ENCODE measurements around the gene ARVCF.

Gene ARVCF

DNA sequence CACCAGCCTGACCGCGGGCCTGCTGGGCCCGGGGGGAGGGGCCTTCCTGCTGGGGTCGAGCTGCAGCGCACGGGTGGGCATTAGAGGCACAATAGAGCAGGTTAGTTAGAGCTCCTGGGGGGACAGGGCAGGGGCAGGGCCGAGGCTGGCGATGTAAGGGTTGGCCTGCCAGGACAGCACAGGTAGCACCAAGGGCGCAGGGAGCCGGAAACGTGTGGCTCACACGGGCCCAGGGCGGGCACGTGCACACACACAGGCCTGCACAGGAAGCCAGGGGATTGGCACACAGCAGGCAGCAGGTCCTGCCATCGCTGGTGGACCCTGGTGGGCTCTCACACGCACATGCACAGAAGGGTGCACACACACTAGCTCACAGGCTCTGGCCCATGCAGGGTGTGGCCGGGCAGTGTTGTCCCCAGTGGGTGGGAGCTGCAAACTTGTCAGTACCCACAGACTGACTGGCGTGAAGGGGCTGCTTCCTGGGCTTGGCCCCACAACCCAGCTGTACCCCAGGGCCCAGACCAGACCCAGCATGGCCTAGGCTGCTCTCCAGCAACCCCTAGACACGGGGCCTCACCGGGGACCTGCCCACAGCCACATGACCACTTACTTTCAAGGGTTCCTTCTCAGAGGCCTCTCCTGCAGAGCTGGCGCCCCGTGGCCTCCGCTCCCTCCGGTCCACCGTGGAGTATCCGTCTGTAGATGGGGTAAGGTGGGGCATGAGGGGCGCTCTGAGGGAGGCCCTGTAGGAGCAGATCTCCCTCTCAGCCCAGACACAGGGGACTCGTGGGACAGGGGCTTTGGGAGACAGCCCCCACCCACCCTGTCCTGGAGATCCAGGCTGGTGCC is 45.1 kb downstream of the ARVCF start:
- DNase-seq: no peak

DNA sequence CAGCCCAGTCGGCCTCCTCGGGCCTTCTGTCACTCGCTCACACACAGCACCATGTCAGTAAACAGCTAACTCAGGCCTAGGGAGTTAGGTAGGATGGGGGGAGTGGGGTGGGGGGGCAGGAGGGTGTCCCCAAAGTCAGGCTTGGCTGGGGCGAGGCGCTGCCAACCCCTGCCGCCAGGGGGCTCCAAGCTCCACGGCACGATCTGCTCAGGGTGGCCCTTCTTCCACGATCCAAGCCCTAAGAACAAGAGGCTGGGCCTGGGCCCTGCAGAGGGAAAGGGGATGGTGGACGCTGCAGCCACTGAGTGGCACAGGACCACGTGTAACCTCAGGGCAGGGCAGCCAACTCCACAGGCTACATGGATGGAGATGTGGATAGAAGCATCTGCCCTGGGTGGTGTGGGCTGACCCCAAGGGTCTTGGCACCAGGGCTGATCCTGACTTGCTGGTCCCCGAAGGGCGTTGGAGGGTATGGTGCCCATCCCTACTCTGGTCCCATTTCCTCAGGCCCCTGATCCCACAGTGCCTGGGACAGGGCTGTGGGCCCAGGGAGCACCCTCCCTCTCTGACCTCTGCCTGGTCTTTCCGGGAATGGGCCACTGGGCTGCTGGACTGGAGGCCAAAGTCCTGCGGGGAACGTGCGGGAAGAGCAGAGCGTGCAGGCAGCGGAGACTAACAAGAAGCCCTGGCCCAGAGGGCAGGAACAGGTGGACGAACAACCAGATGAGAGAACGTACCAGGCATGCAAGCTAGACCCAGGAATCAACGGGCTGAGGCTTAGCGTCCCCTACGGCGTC is 45.9 kb downstream of the ARVCF start:
- peak; percentile 62 to 79 for DNase-seq

DNA sequence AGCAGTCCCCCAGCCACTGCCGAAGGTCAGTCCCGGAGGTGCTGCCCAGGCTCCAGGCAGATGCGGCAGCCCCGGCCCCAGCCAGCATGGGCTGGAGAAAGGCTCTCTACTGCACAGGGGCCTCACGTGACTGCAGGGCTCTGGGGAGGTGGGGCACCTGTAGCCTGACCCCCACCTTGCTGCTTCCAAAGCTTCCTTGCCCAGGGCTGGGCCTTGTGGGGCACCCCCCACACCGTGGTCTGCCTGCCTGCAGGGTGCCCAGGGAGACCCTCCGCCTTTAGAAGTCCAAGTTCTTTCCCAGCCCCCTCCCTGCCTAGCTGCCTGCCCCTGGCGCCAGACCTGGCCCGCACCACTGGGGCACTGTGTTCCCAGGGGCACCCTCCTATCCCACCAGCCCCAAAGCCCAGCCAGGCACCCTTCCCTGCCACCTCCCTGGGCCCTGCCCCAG is 46.6 kb downstream of the ARVCF start:
- no peak for DNase-seq

DNA sequence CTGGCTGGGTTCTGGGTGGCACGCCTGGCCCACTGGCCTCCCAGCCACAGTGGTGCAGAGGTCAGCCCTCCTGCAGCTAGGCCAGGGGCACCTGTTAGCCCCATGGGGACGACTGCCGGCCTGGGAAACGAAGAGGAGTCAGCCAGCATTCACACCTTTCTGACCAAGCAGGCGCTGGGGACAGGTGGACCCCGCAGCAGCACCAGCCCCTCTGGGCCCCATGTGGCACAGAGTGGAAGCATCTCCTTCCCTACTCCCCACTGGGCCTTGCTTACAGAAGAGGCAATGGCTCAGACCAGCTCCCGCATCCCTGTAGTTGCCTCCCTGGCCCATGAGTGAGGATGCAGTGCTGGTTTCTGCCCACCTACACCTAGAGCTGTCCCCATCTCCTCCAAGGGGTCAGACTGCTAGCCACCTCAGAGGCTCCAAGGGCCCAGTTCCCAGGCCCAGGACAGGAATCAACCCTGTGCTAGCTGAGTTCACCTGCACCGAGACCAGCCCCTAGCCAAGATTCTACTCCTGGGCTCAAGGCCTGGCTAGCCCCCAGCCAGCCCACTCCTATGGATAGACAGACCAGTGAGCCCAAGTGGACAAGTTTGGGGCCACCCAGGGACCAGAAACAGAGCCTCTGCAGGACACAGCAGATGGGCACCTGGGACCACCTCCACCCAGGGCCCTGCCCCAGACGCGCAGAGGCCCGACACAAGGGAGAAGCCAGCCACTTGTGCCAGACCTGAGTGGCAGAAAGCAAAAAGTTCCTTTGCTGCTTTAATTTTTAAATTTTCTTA is 47.3 kb downstream of the ARVCF start:
- no peak for DNase-seq

DNA sequence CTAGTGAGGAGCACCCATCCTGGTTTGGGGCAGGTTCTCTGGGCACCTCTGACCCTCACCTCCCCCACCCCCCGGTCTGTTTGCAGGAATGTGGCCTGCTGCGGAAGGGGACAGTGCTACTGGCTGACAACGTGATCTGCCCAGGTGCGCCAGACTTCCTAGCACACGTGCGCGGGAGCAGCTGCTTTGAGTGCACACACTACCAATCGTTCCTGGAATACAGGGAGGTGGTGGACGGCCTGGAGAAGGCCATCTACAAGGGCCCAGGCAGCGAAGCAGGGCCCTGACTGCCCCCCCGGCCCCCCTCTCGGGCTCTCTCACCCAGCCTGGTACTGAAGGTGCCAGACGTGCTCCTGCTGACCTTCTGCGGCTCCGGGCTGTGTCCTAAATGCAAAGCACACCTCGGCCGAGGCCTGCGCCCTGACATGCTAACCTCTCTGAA is 48.2 kb downstream of the ARVCF start:
- no peak for DNase-seq

DNA sequence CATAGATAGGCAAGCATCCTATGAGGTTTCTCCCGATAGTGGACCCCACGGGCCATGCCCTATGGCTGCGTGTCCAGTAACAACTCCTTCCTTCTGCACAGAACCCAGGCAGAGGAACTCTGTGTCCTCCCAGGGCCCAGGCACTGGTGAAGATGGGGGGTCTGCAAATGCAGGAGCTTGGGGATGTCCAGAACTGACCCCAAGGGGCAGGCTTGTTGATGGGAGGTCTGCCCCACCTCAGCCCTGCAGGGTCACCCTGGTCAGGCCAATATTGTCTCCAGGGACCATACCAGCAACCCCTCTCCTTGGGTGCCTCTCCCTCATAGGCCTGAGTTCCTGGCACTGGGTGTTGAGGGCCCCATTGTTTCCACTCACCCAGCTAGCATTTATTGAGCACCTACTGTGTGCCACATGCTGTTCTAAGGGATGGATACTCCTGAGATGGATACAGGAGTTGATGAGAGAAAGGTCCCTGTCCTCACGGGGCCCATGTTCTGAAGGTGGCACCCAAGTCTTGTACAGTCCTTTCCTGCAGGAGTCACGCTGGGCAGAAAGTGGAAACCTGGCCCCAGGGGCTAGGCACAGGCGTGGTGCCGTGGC is 48.7 kb downstream of the ARVCF start:
- no peak for DNase-seq

DNA sequence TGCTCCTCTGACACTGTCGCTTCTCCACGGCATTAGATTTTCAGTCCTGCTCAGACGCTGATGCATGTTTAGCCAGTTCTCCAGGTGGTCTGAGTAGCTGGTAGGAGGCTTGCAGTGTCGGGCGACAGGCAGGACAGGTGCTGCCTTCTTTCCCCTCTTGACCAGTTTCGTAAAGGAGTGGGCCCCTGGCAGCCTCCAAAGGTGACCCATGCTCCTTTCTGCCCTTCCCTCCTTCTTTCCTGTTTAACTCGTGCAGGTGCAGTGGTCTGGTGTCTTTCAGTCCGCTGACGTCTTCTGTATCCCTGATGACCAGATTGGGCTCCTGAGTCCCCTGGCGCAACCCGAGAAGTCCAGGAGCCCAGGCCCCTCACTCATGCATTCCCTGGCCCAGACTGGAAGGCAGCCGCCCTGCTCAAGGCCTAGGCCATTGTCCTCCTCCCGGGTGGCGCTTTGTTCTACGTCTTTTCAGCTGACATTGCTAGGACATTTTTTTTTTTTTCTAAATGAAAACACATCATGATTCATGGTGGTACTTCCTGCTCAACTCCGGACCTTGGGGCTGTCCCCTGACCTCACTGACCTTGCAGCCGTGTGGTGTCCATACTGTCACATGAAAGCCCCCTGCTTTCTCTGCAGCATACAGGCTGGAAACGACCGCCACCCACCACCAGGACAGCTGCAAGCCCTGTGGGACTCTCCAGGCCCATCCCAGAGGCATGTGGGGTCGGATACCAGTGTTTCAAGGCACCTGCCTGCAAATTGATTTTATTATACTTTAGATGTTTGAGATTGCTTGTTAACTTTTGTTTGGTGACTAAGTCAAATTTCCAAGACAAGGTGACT is 49.5 kb downstream of the ARVCF start:
- no peak for DNase-seq

DNA sequence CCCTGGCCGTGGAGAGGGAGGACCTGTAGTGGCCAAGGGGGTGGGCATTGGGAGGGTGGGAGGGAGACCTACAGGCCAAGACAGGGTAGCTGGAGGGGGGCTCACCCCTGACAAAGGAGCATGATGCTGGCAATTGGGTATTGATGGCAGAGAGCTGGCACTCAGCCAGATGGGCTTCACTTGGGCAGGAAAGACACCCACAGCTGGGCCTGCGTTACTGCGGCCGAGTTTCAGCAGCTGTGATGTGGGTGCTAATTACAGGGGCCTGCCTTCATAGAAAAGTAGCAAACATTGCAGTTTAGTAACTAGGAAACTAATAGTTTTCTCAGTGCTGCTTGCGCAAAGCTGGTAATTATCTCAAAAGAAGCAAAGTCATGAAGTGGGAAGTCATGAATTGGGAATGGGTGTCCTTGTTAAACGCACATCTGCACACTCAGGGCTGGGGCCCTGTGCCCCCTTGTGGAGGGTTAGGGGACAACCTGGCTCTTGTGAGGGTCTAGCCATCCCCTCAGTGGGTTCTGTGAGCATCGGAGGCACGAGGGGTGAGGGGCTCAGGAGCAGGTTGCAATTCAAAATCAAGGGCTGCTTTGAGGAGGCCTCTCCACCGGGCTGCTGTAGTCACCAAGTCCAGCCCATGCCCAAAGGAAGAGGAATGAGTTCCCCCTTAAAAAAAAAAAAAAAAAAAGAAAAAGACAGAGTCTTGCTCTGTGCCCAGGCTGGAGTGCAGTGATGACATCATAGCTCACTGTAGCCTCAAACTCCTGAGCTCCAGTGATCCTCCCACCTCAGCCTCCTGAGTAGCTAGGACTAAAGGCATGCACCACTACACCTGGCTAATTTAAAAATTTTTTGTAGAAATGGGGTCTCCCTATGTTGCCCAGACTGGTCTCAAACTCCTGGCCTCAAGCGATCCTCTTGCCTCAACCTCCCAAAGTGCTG is 50.6 kb downstream of the ARVCF start:
- DNase-seq: no peak

DNA sequence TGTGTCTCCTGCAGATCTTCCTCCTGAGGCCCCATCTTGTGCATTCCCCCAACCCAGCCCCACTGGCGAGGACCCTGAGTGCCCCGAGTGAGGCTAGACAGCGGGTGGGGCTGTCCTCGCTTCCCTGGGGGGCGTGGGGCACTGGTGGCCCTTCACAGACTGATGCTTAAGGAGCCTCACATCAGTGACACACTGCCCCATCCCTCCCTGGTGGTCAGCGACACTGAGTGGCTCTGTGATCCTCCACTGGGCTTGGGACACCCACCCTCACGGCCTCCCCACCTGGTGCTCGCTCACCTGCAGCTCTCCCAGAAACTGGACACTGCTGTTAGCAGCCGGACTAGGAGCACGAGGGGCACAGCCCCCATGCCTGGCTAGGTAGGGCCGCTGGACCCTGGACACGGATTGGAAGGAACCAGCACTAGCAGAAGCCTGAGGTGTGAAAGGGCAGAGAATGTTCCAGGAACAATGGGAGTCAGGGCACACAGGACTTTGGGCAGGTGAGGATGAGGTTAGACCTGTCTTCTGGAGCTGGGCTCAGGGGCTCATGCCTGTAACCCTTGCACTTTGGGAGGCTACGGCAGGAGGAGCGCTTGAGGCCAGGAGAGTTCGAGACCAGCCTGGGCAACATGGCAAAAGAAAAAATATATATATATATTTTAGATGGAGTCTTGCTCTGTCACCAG is 51.8 kb downstream of the ARVCF start:
- DNase-seq: no peak

DNA sequence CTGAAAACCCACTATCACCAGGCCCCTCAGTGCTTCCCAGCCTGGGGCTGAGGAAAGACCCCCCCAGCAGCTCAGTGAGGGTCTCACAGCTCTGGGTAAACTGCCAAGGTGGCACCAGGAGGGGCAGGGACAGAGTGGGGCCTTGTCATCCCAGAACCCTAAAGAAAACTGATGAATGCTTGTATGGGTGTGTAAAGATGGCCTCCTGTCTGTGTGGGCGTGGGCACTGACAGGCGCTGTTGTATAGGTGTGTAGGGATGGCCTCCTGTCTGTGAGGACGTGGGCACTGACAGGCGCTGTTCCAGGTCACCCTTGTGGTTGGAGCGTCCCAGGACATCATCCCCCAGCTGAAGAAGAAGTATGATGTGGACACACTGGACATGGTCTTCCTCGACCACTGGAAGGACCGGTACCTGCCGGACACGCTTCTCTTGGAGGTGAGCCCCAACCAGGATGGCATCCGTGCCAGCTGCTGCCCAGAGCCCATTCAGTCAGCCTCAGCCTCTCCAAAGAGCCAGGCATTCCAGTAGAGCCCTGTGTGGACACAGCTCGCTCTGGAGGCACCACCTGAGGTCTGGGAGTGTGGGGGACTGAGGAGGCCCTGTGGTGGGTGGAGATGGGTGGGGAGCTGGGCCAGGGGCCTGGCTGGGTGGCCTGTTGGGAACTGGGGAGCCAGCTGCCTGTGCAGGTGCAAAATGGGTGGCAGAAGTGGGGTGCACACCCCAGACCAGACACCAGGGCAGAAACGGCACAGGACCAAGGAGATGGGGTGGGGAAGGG is 52.6 kb downstream of the ARVCF start:
- no peak for DNase-seq

DNA sequence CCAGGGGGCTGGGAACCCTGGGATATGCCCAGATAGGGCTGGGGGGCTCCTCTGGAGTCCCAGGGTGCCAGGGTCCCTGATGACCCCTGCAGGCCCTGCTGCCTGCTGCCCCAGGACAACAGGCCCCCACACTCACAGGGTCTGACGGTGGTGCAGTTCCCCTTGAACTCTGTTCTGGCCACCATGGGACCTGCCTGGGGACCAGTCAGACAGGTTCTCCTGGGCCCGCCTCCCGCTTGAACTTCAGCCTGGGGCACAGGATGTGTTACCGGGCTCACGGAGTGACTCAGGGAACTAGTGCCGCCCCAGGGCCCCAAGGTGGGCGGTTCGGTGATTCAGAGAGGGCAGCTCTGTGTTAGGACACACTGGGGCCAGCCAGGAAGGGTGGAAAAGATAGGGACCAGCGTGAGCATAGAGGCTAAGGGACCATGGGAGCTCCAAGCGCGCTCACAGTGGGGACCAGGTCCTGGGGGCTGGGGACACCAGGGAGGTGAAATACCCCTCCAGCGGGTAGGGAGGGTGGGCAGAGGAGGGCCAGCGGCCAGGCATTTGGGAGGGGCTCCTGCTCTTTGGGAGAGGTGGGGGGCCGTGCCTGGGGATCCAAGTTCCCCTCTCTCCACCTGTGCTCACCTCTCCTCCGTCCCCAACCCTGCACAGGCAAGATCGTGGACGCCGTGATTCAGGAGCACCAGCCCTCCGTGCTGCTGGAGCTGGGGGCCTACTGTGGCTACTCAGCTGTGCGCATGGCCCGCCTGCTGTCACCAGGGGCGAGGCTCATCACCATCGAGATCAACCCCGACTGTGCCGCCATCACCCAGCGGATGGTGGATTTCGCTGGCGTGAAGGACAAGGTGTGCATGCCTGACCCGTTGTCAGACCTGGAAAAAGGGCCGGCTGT is 53.5 kb downstream of the ARVCF start:
- DNase-seq: no peak

DNA sequence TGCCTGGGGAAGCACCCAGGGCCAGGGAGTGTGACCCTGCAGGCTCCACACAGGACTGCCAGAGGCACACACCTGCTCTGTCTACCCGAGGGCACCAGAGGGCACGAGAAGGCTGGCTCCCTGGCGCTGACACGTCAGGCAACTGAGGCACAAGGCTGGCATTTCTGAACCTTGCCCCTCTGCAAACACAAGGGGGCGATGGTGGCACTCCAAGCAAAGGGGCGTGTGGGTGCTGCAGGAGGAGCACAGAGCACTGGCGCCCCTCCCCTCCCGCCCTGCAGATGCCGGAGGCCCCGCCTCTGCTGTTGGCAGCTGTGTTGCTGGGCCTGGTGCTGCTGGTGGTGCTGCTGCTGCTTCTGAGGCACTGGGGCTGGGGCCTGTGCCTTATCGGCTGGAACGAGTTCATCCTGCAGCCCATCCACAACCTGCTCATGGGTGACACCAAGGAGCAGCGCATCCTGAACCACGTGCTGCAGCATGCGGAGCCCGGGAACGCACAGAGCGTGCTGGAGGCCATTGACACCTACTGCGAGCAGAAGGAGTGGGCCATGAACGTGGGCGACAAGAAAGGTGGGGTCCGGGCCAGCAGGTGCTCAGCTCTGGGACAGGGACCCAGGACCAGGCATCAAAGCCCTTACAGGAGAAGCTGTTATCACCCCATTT is 54.2 kb downstream of the ARVCF start:
- peak; percentile 48 to 52 for DNase-seq

DNA sequence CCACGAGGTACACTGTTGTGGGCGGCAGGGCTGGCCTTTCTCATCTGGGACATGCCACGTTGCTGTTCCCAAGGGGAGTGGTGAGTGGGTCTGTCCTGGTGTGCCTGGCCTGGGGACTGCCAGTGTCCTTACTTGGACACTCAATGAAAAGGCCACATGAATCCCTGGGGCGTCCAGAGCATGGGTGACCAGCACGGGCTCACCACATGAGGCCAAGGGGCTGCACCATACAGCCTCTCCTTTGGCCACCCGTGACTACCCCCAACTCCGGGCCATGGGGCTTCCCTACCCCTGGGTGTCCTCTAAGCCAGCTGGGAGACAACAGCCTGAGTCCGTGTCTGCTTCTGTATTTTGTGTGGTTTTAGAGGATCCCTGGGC is 54.8 kb downstream of the ARVCF start:
- no peak for DNase-seq

DNA sequence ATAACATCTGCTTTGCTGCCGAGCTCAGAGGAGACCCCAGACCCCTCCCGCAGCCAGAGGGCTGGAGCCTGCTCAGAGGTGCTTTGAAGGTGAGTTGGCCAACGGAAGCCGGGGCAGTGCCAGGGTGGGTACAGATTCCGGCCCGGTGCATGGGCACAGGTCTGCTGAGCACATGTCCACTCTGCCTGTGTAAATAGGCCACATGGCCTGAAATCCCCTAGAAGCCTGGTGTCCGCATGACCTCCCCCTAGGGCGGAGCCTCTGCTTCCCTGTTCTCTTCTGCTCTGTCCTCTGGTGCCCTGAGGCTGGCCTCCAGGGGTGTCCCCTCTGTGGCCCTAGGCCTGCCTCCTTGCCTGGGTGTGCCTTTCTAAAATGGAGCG is 55.4 kb downstream of the ARVCF start:
- DNase-seq: no peak

DNA sequence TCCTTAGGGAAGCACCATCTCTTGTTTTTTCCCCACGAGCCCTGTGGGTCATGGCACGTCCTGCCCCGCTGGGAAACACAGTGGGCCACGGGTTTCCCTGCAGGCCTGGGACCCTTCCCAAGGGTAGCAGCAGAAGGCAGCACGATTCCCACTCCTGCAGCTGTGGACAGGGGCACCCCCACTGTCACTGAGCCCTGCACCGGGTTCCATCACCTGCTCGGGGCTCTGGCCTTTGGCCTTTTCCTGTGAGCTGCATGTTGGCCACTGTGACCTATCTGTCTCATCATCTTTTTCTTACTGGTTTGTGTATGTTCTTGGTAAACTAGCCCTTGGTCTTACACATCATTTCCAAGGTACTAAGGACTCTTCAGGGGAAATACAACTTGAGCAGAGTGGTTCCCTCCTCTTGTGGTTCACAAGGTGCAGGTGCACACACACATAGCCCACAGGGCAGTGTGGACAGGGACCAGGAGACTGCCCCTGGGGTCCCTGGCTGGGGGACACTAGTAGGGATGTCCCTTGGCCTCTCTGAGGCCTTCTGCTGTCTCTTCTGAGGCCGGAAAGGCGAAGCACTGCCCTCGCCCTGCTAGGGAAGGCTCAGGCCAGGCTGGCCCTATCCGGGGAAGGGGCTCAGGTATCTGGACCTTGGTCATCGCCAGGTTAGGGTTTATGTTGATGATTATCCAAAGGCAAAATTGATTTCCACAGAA is 56.0 kb downstream of the ARVCF start:
- DNase-seq: no peak

DNA sequence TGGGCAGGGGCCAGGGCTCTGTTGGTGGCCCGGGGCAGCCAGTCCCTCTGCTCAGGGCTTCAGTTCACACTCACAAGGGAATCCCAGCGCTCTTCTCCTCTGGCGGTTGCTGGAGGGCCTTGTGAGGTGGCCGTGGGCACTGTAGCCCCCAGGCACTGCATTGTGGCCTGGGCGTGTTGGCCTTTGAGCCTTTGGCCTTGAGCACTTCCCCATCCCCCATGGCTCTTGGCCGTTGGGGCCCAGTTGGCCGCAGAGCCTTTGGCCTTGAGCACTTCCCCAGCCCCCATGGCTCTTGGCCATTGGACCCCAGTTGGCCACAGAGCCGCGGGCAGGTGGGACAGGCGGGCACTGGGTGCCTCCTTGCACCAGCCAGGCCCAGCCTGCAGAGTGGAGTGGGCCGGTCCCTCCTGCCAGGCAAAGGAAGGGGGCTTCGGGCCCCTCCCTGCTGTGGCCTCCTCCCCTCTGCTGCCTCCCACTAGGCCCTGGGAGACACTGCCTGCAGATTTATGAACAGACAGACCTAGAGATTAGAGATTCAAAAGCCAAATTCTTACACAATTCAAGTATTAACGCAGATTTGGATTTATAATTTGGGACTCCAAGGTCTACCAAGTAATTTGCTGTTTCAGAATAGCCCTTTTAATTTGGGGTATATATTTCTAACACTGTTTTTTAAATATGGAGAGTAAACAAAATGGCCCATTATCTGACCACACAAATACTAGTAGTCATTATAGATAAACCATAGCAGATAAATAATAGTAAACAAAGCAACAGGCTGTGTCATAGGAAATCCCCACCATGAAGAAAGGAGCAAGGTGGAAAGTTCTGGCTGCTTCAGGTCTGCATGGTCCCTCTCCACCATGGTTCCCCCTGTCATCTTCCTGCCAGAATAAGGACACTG is 56.8 kb downstream of the ARVCF start:
- no peak for DNase-seq
